Mucosa of gallbladder (tissue), 1 donor: ENCODE data around the gene GARIN5B. TPM values are rescaled to one million over a fixed set of nuclear protein-coding genes. Genes with fewer than 3 reads are reported as not detected.
A peak's percentile ranks its signal among the peaks of the same experiment; 100 is the strongest.
"Not testable (repeated sequence)": the region's sequence is repeated elsewhere in the genome, so short reads cannot be mapped to it uniquely, and the experiment has no call there.

Experiments used
- DNase-seq: peaks from one replicate; pipeline ENCODE4 v3.0.0-alpha.2; 2020; ENCODE audit warnings: low spot score
- total RNA-seq: library from RNA; stranded (reverse); gene quantifications from one replicate; pipeline ENCODE4 v1.2.1, GENCODE V29; 2021
- donor health status: DM: no; HTN: no; CAD: no.

The GARIN5B gene
- not detected for total RNA-seq

GRCh38 chr19:55362990-55363716, at the start of gene GARIN5B:
Gene GARIN5B (minus strand): TSS chr19:55363260. CDS start chr19:55363066, 194 bp downstream.
- DNase-seq: no peak

GRCh38 chr19:55410168-55410567, 47.1 kb upstream of the GARIN5B start:
- no peak for DNase-seq

GRCh38 chr19:55409179-55409578, 46.1 kb upstream of the GARIN5B start:
- not testable (repeated sequence) for DNase-seq

GRCh38 chr19:55408533-55408872, 45.4 kb upstream of the GARIN5B start:
- DNase-seq: no peak

- DNase-seq: peak; percentile 99
These were observed 44.9 kb upstream of the GARIN5B start for GRCh38 chr19:55407800-55408532.

GRCh38 chr19:55407550-55407799, 44.4 kb upstream of the GARIN5B start, which contains the start of gene UBE2S:
Gene UBE2S (minus strand): TSS chr19:55407788. CDS start chr19:55407589, 199 bp downstream.
- not testable (repeated sequence) for DNase-seq

- DNase-seq: no peak
These were observed 43.9 kb upstream of the GARIN5B start for GRCh38 chr19:55406826-55407549.

- no peak for DNase-seq
These were observed 43.2 kb upstream of the GARIN5B start for GRCh38 chr19:55406091-55406825.

GRCh38 chr19:55405638-55406037, 42.6 kb upstream of the GARIN5B start:
- no peak for DNase-seq

GRCh38 chr19:55402509-55402908, 39.4 kb upstream of the GARIN5B start:
- no peak for DNase-seq

GRCh38 chr19:55401390-55401789, 38.3 kb upstream of the GARIN5B start:
- not testable (repeated sequence) for DNase-seq

GRCh38 chr19:55400281-55401087, 37.4 kb upstream of the GARIN5B start:
- DNase-seq: no peak

GRCh38 chr19:55398200-55398925, 35.3 kb upstream of the GARIN5B start:
- no peak for DNase-seq

GRCh38 chr19:55392820-55393761, 30.0 kb upstream of the GARIN5B start:
- no peak for DNase-seq

GRCh38 chr19:55391702-55392615, 28.9 kb upstream of the GARIN5B start:
- DNase-seq: no peak

GRCh38 chr19:55391191-55391670, 28.2 kb upstream of the GARIN5B start:
- DNase-seq: no peak

GRCh38 chr19:55390461-55390880, 27.4 kb upstream of the GARIN5B start:
- no peak for DNase-seq
